Measurements from ENCODE around the gene LRRC4.

The LRRC4 gene

GRCh38 chr7:127988751-127989150 lies 42.5 kb downstream of the LRRC4 start:
- Histone ChIP-seq H3K4me1 (ENCODE audit: control insufficient read depth, insufficient read depth, low read depth, low read length) (peaks cover 3% of the 10 kb centered on the region), H4K8ac (ENCODE audit: low read length) (no peak overlapping the region), H3K36me3 (ENCODE audit: control insufficient read depth in 1 of 2, insufficient read depth in 2 of 2, low read depth in 1 of 2, low read length in 2 of 2) (peaks cover 17 to 31% of the 10 kb centered on the region in 2 experiments), H3K79me1 (replicated peaks; ENCODE audit: low read length, poor library complexity, severe bottlenecking) (peaks cover 46% of the 10 kb centered on the region), H3K9ac (ENCODE audit: low read length) (no peak overlapping the region), H2BK120ac (ENCODE audit: low read depth, low read length) (no peak overlapping the region), H2BK5ac (ENCODE audit: low read depth, low read length, poor library complexity, severe bottlenecking) (no peak overlapping the region), H3K27ac (ENCODE audit: low read length, poor library complexity, severe bottlenecking) (no peak overlapping the region), H3K9me3 (ENCODE audit: control insufficient read depth, low read length) (no peaks in the 10 kb centered on the region), H2AK5ac (ENCODE audit: low read length, severe bottlenecking) (no peak overlapping the region), H3K4me3 (ENCODE audit: insufficient read depth in 1 of 2, low read depth in 1 of 2, low read length in 2 of 2) (no peak overlapping the region), H2BK12ac (ENCODE audit: low read length in 2 of 2) (no peak overlapping the region), H3K18ac (ENCODE audit: low read depth in 1 of 2, low read length in 2 of 2) (no peak overlapping the region), H3K27me3 (ENCODE audit: control insufficient read depth in 1 of 2, insufficient read depth in 1 of 2, low read length in 2 of 2) (no peaks in the 10 kb centered on the region), H2BK15ac (ENCODE audit: low read depth, poor library complexity, severe bottlenecking) (no peak overlapping the region), H2AFZ (ENCODE audit: low read depth, low read length) (no peak overlapping the region), H3K4ac (ENCODE audit: low read depth in 1 of 2, low read length in 2 of 2) (no peak overlapping the region), H3K14ac (ENCODE audit: low read length in 2 of 2) (no peak overlapping the region), H3K4me2 (ENCODE audit: low read length, poor library complexity, severe bottlenecking) (no peak overlapping the region), H4K91ac (ENCODE audit: low read length) (no peak overlapping the region), H3K23ac (ENCODE audit: low read length in 2 of 2) (no peak overlapping the region)
- 95% methylated on average over 1 of the region's 1 CpG for WGBS
- DNase-seq: no peak

GRCh38 chr7:127986581-127987521 lies 44.4 kb downstream of the LRRC4 start:
- no peak overlapping the region for H2BK5ac ChIP-seq (ENCODE audit: low read depth, low read length, poor library complexity, severe bottlenecking)
- no peak overlapping the region for H3K23ac ChIP-seq (ENCODE audit: low read length in 2 of 2)
- peaks cover 49% of the 10 kb centered on the region for H3K79me1 ChIP-seq (replicated peaks; ENCODE audit: low read length, poor library complexity, severe bottlenecking)
- H3K4me1 ChIP-seq (ENCODE audit: control insufficient read depth, insufficient read depth, low read depth, low read length): peaks cover 3% of the 10 kb centered on the region
- no peak overlapping the region for H3K4me3 ChIP-seq (ENCODE audit: insufficient read depth in 1 of 2, low read depth in 1 of 2, low read length in 2 of 2)
- no peak overlapping the region for H3K4ac ChIP-seq (ENCODE audit: low read depth in 1 of 2, low read length in 2 of 2)
- H3K18ac ChIP-seq (ENCODE audit: low read depth in 1 of 2, low read length in 2 of 2): no peak overlapping the region
- H3K4me2 ChIP-seq (ENCODE audit: low read length, poor library complexity, severe bottlenecking): no peak overlapping the region
- H2BK15ac ChIP-seq (ENCODE audit: low read depth, poor library complexity, severe bottlenecking): no peak overlapping the region
- no peaks in the 10 kb centered on the region for H3K27me3 ChIP-seq (ENCODE audit: control insufficient read depth in 1 of 2, insufficient read depth in 1 of 2, low read length in 2 of 2)
- H2BK120ac ChIP-seq (ENCODE audit: low read depth, low read length): no peak overlapping the region
- H3K9ac ChIP-seq (ENCODE audit: low read length): no peak overlapping the region
- H4K8ac ChIP-seq (ENCODE audit: low read length): no peak overlapping the region
- no peak overlapping the region for H2AK5ac ChIP-seq (ENCODE audit: low read length, severe bottlenecking)
- WGBS: 88% methylated on average over 4 of the region's 4 CpGs
- H3K9me3 ChIP-seq (ENCODE audit: control insufficient read depth, low read length): no peaks in the 10 kb centered on the region
- no peak overlapping the region for H3K27ac ChIP-seq (ENCODE audit: low read length, poor library complexity, severe bottlenecking)
- no peak overlapping the region for H4K91ac ChIP-seq (ENCODE audit: low read length)
- H2BK12ac ChIP-seq (ENCODE audit: low read length in 2 of 2): no peak overlapping the region
- H2AFZ ChIP-seq (ENCODE audit: low read depth, low read length): no peak overlapping the region
- peaks cover 12 to 15% of the 10 kb centered on the region in 2 experiments for H3K36me3 ChIP-seq (ENCODE audit: control insufficient read depth in 1 of 2, insufficient read depth in 2 of 2, low read depth in 1 of 2, low read length in 2 of 2)
- DNase-seq: no peak
- H3K14ac ChIP-seq (ENCODE audit: low read length in 2 of 2): no peak overlapping the region

- Histone ChIP-seq H3K14ac (ENCODE audit: low read length in 2 of 2) (no peak overlapping the region), H3K9ac (ENCODE audit: low read length) (no peak overlapping the region), H4K91ac (ENCODE audit: low read length) (no peak overlapping the region), H3K27me3 (ENCODE audit: control insufficient read depth in 1 of 2, insufficient read depth in 1 of 2, low read length in 2 of 2) (no peaks in the 10 kb centered on the region), H3K27ac (ENCODE audit: low read length, poor library complexity, severe bottlenecking) (no peak overlapping the region), H3K36me3 (ENCODE audit: control insufficient read depth in 1 of 2, insufficient read depth in 2 of 2, low read depth in 1 of 2, low read length in 2 of 2) (peaks cover 0 to 6% of the 10 kb centered on the region in 2 experiments), H2BK12ac (ENCODE audit: low read length in 2 of 2) (no peak overlapping the region), H3K4me1 (ENCODE audit: control insufficient read depth, insufficient read depth, low read depth, low read length) (peaks cover 3% of the 10 kb centered on the region), H3K23ac (ENCODE audit: low read length in 2 of 2) (no peak overlapping the region), H2BK15ac (ENCODE audit: low read depth, poor library complexity, severe bottlenecking) (no peak overlapping the region), H3K79me1 (replicated peaks; ENCODE audit: low read length, poor library complexity, severe bottlenecking) (peaks cover 41% of the 10 kb centered on the region), H2BK120ac (ENCODE audit: low read depth, low read length) (no peak overlapping the region), H3K18ac (ENCODE audit: low read depth in 1 of 2, low read length in 2 of 2) (no peak overlapping the region), H2AFZ (ENCODE audit: low read depth, low read length) (no peak overlapping the region), H3K9me3 (ENCODE audit: control insufficient read depth, low read length) (peaks cover 3% of the 10 kb centered on the region), H2BK5ac (ENCODE audit: low read depth, low read length, poor library complexity, severe bottlenecking) (no peak overlapping the region), H2AK5ac (ENCODE audit: low read length, severe bottlenecking) (no peak overlapping the region), H4K8ac (ENCODE audit: low read length) (no peak overlapping the region), H3K4ac (ENCODE audit: low read depth in 1 of 2, low read length in 2 of 2) (no peak overlapping the region), H3K4me3 (ENCODE audit: insufficient read depth in 1 of 2, low read depth in 1 of 2, low read length in 2 of 2) (no peak overlapping the region), H3K4me2 (ENCODE audit: low read length, poor library complexity, severe bottlenecking) (no peak overlapping the region)
- 94% methylated on average over 5 of the region's 5 CpGs for WGBS
- peak; percentile 46 for DNase-seq
These were observed 47.4 kb downstream of the LRRC4 start for GRCh38 chr7:127983804-127984332.

GRCh38 chr7:127981965-127982364 lies 49.3 kb downstream of the LRRC4 start:
- Histone ChIP-seq H3K4me2 (ENCODE audit: low read length, poor library complexity, severe bottlenecking) (no peak overlapping the region), H3K4ac (ENCODE audit: low read depth in 1 of 2, low read length in 2 of 2) (no peak overlapping the region), H3K36me3 (ENCODE audit: control insufficient read depth in 1 of 2, insufficient read depth in 2 of 2, low read depth in 1 of 2, low read length in 2 of 2) (peaks cover 7 to 8% of the 10 kb centered on the region in 2 experiments), H2BK12ac (ENCODE audit: low read length in 2 of 2) (no peak overlapping the region), H2BK120ac (ENCODE audit: low read depth, low read length) (no peak overlapping the region), H3K4me3 (ENCODE audit: insufficient read depth in 1 of 2, low read depth in 1 of 2, low read length in 2 of 2) (no peak overlapping the region), H3K4me1 (ENCODE audit: control insufficient read depth, insufficient read depth, low read depth, low read length) (peaks cover under 1% of the 10 kb centered on the region), H3K27ac (ENCODE audit: low read length, poor library complexity, severe bottlenecking) (no peak overlapping the region), H3K23ac (ENCODE audit: low read length in 2 of 2) (no peak overlapping the region), H3K14ac (ENCODE audit: low read length in 2 of 2) (no peak overlapping the region), H2AFZ (ENCODE audit: low read depth, low read length) (no peak overlapping the region), H3K18ac (ENCODE audit: low read depth in 1 of 2, low read length in 2 of 2) (no peak overlapping the region), H4K91ac (ENCODE audit: low read length) (no peak overlapping the region), H2BK15ac (ENCODE audit: low read depth, poor library complexity, severe bottlenecking) (no peak overlapping the region), H3K27me3 (ENCODE audit: control insufficient read depth in 1 of 2, insufficient read depth in 1 of 2, low read length in 2 of 2) (no peaks in the 10 kb centered on the region), H2BK5ac (ENCODE audit: low read depth, low read length, poor library complexity, severe bottlenecking) (no peak overlapping the region), H2AK5ac (ENCODE audit: low read length, severe bottlenecking) (no peak overlapping the region), H3K9me3 (ENCODE audit: control insufficient read depth, low read length) (peaks cover 3% of the 10 kb centered on the region), H3K9ac (ENCODE audit: low read length) (no peak overlapping the region), H3K79me1 (replicated peaks; ENCODE audit: low read length, poor library complexity, severe bottlenecking) (peaks cover 32% of the 10 kb centered on the region), H4K8ac (ENCODE audit: low read length) (no peak overlapping the region)
- WGBS: 96% methylated on average over 4 of the region's 4 CpGs
- no peak for DNase-seq

All from mesenchymal stem cell (in vitro differentiated cells and primary cell).